Fibroblast of lung (primary cell): Measurements from ENCODE around the gene GATA5.

ENCODE experiments used
- EZH2 ChIP-seq: IDR thresholded peaks from 2 replicates; pipeline ENCODE4 v1.5.1; 2012; ENCODE audit warnings: low read length, control low read depth, mild to moderate bottlenecking; ENCODE audit errors: missing control alignments
- TF ChIP-seq, protein P1 (sequence below), 2 donors: IDR thresholded peaks in 1 of 2; conservative IDR thresholded peaks in 1 of 2; 1 replicate in 1 of 2; 2 replicates in 1 of 2; pipeline ENCODE4 v1.5.1; 2011 to 2012; ENCODE audit warnings: low read length in 2 of 2, control low read depth in 1 of 2, inconsistent platforms in 1 of 2, low read depth in 1 of 2, mild to moderate bottlenecking in 1 of 2

DNA sequence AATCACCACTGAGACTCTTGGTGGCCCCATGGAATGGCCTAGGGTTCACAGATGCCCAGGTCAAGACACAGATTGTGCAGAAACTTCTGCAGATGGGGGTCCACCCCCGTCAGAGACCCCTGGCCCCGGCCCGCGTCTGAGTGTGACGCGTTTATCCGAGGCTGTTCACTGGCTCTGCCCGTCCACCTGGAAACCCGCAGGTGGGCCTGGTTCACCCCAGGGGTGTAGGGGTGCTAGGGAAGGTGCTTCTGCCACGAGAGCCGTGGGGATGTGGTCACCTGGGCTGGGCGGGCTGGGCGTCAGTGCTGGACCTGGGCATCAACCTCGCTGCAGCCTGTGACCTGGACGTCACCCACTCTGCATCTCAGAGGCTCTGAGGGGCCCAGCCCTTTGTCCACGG lies 39.5 kb upstream of the GATA5 start:
- TF ChIP-seq, protein P1, sequence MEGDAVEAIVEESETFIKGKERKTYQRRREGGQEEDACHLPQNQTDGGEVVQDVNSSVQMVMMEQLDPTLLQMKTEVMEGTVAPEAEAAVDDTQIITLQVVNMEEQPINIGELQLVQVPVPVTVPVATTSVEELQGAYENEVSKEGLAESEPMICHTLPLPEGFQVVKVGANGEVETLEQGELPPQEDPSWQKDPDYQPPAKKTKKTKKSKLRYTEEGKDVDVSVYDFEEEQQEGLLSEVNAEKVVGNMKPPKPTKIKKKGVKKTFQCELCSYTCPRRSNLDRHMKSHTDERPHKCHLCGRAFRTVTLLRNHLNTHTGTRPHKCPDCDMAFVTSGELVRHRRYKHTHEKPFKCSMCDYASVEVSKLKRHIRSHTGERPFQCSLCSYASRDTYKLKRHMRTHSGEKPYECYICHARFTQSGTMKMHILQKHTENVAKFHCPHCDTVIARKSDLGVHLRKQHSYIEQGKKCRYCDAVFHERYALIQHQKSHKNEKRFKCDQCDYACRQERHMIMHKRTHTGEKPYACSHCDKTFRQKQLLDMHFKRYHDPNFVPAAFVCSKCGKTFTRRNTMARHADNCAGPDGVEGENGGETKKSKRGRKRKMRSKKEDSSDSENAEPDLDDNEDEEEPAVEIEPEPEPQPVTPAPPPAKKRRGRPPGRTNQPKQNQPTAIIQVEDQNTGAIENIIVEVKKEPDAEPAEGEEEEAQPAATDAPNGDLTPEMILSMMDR (conservative IDR thresholded peaks at IDR 0.05 in 1 of 2, IDR thresholded peaks at IDR 0.05 in 1 of 2; ENCODE audit: low read depth in 1 of 2, low read length in 2 of 2) = no peak
- TF ChIP-seq EZH2 = no peak
